A549 treated with Hydrocortisone at 1 μM for 4 hours (cell line): ENCODE measurements around the gene PAGE1. TPM values are rescaled to one million over a fixed set of nuclear protein-coding genes. Genes with fewer than 3 reads are reported as not detected.

Source experiments
- total RNA-seq: library from RNA; stranded (reverse); fragments of 200-300 nt; extraction: Qiagen RNA extraction; gene quantifications from 5 replicates; pipeline ENCODE4 v1.2.3, GENCODE V29; 2022

PAGE1 gene
- 0.29 TPM in 1 of 5 replicates, not detected in the others for total RNA-seq

GRCh38 chrX:49695276-49696180 is at the start of gene PAGE1:
Gene PAGE1, minus strand, starts transcription at chrX:49695984. Its CDS starts 1,214 bp downstream, at chrX:49694770.

Other genes starting within 250 kb of the PAGE1 start
- gene GAGE12C, start 163.8 kb downstream of the PAGE1 start, total RNA-seq, result not detected in 5 replicates
- not detected in 5 replicates for gene GAGE12D, start 154.3 kb downstream of the PAGE1 start, total RNA-seq
- gene GAGE12E, start 144.7 kb downstream of the PAGE1 start, total RNA-seq, result not detected in 5 replicates
- gene GAGE12F, start 135.1 kb downstream of the PAGE1 start, total RNA-seq, result not detected in 5 replicates
- gene GAGE12G, start 125.6 kb downstream of the PAGE1 start, total RNA-seq, result not detected in 5 replicates
- gene GAGE12H, start 116.0 kb downstream of the PAGE1 start, total RNA-seq, result not detected in 5 replicates
- gene GAGE2A, start 106.5 kb downstream of the PAGE1 start, total RNA-seq, result not detected in 5 replicates
- gene GAGE1, start 97.0 kb downstream of the PAGE1 start, total RNA-seq, result not detected in 5 replicates
- not detected in 5 replicates for gene PAGE4, start 133.3 kb upstream of the PAGE1 start, total RNA-seq
- 2.9 to 5.2 TPM (median 4.4 TPM) in 5 replicates for gene USP27X, start 183.5 kb upstream of the PAGE1 start, total RNA-seq
- 1.6 to 4.0 TPM (median 2.6 TPM) in 5 replicates for gene CLCN5, start 226.6 kb upstream of the PAGE1 start, total RNA-seq